Measurements from ENCODE around the gene IFNL2. TPM values are rescaled to one million over a fixed set of nuclear protein-coding genes. Genes with fewer than 3 reads are reported as not detected.
A peak's percentile ranks its signal among the peaks of the same experiment; 100 is the strongest.

Gene IFNL2
- polyA plus RNA-seq, 1 donor = not detected

GRCh38 chr19:39296906-39297305 lies 28.7 kb downstream of the IFNL2 start:
- WGBS (ENCODE audit: insufficient coverage, low lambda C conversion rate) = 56% methylated on average over 3 of the region's 4 CpGs
- Histone ChIP-seq H3K27me3 (ENCODE audit: control insufficient read depth, insufficient read depth, low read length) (peaks cover 4% of the 10 kb centered on the region), H3K9me3 (ENCODE audit: control insufficient read depth, low read depth, low read length) (no peaks in the 10 kb centered on the region), H3K4me3 (ENCODE audit: low read length) (no peak overlapping the region), H3K4me1 (ENCODE audit: control insufficient read depth, insufficient read depth, low read length) (no peaks in the 10 kb centered on the region), H3K27ac (ENCODE audit: low read length) (no peak overlapping the region), H3K36me3 (ENCODE audit: control insufficient read depth, insufficient read depth, low read length) (no peaks in the 10 kb centered on the region)
- no peak for DNase-seq

GRCh38 chr19:39297931-39298634 lies 29.9 kb downstream of the IFNL2 start:
- WGBS (ENCODE audit: insufficient coverage, low lambda C conversion rate) = no CpG with 5 or more reads among the region's 17 CpGs
- DNase-seq = peak in 1 of 2 donors; percentile 6
- H3K27ac ChIP-seq (ENCODE audit: low read length) = no peak overlapping the region

DNA sequence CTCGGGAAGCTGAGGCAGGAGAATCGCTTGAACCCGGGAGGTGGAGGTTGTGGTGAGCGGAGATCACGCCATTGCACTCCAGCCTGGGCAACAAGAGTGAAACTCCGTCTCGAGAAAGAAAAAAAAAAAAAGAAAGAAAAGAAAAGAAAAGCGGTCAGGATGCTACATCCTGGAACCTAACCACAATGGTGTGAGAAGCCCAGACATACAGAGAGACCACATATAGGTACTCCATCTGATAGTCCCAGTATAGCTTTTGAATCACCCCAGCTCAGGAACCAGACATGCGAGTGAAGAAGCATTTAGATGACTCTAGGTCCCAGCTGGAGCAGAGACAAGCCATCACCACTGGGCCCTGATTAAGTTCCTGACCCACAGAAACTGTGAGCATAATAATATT lies 31.2 kb downstream of the IFNL2 start:
- peaks cover 12% of the 10 kb centered on the region for H3K4me1 ChIP-seq (ENCODE audit: control insufficient read depth, insufficient read depth, low read length)
- DNase-seq = no peak
- WGBS (ENCODE audit: insufficient coverage, low lambda C conversion rate) = 100% methylated on average over 6 of the region's 9 CpGs

More at GRCh38 chr19:39297931-39298634, 29.9 kb downstream of the IFNL2 start:
- Histone ChIP-seq H3K9me3 (ENCODE audit: control insufficient read depth, low read depth, low read length) (no peaks in the 10 kb centered on the region), H3K4me3 (ENCODE audit: low read length) (no peak overlapping the region), H3K27me3 (ENCODE audit: control insufficient read depth, insufficient read depth, low read length) (peaks cover 1% of the 10 kb centered on the region), H3K36me3 (ENCODE audit: control insufficient read depth, insufficient read depth, low read length) (no peaks in the 10 kb centered on the region), H3K4me1 (ENCODE audit: control insufficient read depth, insufficient read depth, low read length) (no peaks in the 10 kb centered on the region)

DNA sequence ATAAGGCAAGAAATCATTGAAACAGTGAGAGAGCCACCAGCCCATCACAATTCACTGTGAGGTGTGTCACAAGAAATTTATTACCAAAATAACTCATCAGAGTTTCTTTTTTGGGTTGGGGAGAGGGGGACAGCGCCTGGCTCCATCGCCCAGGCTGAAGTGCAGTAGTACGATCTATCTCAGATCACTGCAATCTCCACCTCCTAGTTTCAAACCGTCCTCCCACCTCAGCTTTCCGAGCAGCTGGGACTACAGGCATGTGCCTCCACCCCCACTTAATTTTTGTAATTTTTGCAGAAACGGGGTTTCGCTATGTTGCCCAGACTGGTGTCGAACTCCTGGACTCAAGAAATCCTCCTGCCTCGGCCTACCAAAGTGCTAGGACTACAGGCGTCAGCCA lies 31.6 kb downstream of the IFNL2 start:
- no peaks in the 10 kb centered on the region for H3K36me3 ChIP-seq (ENCODE audit: control insufficient read depth, insufficient read depth, low read length)
- DNase-seq = no peak
- WGBS (ENCODE audit: insufficient coverage, low lambda C conversion rate) = no CpG with 5 or more reads among the region's 10 CpGs
- H3K9me3 ChIP-seq (ENCODE audit: control insufficient read depth, low read depth, low read length) = no peaks in the 10 kb centered on the region
- no peak overlapping the region for H3K27ac ChIP-seq (ENCODE audit: low read length)
- H3K4me3 ChIP-seq (ENCODE audit: low read length) = no peak overlapping the region
- peaks cover 14% of the 10 kb centered on the region for H3K4me1 ChIP-seq (ENCODE audit: control insufficient read depth, insufficient read depth, low read length)
- peaks cover 4% of the 10 kb centered on the region for H3K27me3 ChIP-seq (ENCODE audit: control insufficient read depth, insufficient read depth, low read length)

More for the DNA sequence above, 31.2 kb downstream of the IFNL2 start:
- no peaks in the 10 kb centered on the region for H3K9me3 ChIP-seq (ENCODE audit: control insufficient read depth, low read depth, low read length)
- no peak overlapping the region for H3K4me3 ChIP-seq (ENCODE audit: low read length)
- no peak overlapping the region for H3K27ac ChIP-seq (ENCODE audit: low read length)
- H3K27me3 ChIP-seq (ENCODE audit: control insufficient read depth, insufficient read depth, low read length) = peaks cover 4% of the 10 kb centered on the region
- H3K36me3 ChIP-seq (ENCODE audit: control insufficient read depth, insufficient read depth, low read length) = no peaks in the 10 kb centered on the region

DNA sequence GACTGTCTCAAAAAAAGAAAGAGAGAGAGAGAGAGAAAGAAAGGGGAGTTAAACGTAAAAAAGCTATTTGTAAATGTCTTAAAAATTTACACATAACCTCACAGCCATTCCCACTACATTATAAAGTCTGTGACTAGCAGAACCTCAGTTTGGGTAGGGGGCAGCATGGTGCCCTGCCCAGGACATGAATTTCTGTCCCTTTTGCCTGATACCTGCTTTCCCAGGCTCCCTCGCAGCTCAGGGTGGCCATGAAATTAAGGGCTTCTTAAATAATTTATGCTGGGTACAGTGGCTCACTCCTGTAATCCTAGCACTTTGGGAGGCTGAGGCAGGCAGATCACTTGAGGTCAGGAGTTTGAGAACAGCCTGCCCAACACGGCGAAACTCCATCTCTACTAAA lies 32.8 kb downstream of the IFNL2 start:
- no peaks in the 10 kb centered on the region for H3K36me3 ChIP-seq (ENCODE audit: control insufficient read depth, insufficient read depth, low read length)
- H3K27me3 ChIP-seq (ENCODE audit: control insufficient read depth, insufficient read depth, low read length) = peaks cover 8% of the 10 kb centered on the region
- no CpG with 5 or more reads among the region's 4 CpGs for WGBS (ENCODE audit: insufficient coverage, low lambda C conversion rate)
- H3K4me3 ChIP-seq (ENCODE audit: low read length) = no peak overlapping the region
- H3K4me1 ChIP-seq (ENCODE audit: control insufficient read depth, insufficient read depth, low read length) = peaks cover 25% of the 10 kb centered on the region
- H3K9me3 ChIP-seq (ENCODE audit: control insufficient read depth, low read depth, low read length) = no peaks in the 10 kb centered on the region
- no peak for DNase-seq
- no peak overlapping the region for H3K27ac ChIP-seq (ENCODE audit: low read length)

DNA sequence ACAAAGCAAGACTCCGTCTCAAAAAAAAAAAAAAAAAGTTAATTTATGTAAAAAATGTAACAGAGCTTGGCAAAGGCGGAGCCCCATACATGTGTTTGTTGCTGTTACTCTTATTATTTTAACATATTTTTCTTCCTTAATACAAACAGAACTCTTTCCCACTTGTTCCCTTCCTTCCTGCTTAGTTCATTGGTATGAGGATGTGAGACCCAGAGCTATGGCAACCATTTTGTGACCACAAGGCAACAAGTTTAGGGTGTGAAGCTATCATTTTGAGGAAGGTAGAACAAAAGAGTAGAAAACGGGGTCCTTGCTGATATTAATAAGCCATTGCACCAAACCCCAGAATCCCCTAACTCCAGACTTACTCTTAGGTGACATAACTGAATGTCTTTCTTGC lies 33.4 kb downstream of the IFNL2 start:
- Histone ChIP-seq H3K27ac (ENCODE audit: low read length) (no peak overlapping the region), H3K4me1 (ENCODE audit: control insufficient read depth, insufficient read depth, low read length) (peaks cover 30% of the 10 kb centered on the region), H3K27me3 (ENCODE audit: control insufficient read depth, insufficient read depth, low read length) (peaks cover 9% of the 10 kb centered on the region), H3K9me3 (ENCODE audit: control insufficient read depth, low read depth, low read length) (no peaks in the 10 kb centered on the region), H3K4me3 (ENCODE audit: low read length) (no peak overlapping the region), H3K36me3 (ENCODE audit: control insufficient read depth, insufficient read depth, low read length) (no peaks in the 10 kb centered on the region)
- 100% methylated on average over 1 of the region's 3 CpGs for WGBS (ENCODE audit: insufficient coverage, low lambda C conversion rate)
- DNase-seq = no peak

DNA sequence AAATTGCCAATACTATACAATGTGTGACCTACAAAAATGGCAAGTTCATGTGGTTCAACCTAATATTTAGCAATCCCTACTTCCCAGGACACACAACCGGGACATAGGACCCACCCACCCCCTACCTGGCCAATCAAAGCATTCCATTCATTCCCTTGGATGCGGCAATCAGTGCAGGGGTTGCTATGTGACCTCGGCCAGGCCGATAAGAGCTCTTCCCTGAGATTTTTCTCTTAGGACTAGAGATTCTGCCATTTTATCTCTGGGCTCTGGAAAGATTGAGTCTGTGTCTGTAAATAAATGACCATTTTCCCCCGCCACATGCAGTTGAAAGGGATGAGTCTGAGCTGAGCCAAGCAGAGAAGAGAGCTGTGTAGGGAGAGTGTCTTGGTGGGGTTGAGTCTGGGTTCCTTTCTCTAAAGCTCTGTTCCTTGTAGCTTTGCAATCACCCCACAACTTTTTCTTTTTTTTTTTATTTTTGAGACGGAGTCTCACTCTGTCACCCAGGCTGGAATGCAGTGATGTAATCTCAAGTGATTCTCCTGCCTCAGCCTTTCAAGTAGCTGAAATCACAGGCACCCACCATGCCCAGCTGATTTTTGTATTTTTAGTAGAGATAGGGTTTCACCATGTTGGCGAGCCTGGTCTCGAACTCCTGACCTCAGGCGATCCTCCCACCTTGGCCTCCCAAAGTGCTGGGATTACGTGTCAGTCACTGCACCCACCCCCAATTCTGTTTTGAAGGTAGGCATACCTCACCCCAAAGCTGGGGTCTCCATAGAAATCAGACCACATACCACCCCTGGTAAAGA lies 35.4 kb downstream of the IFNL2 start:
- H3K27ac ChIP-seq (ENCODE audit: low read length) = peak overlapping the region; percentile 35
- no peaks in the 10 kb centered on the region for H3K36me3 ChIP-seq (ENCODE audit: control insufficient read depth, insufficient read depth, low read length)
- H3K27me3 ChIP-seq (ENCODE audit: control insufficient read depth, insufficient read depth, low read length) = peaks cover 29% of the 10 kb centered on the region
- H3K9me3 ChIP-seq (ENCODE audit: control insufficient read depth, low read depth, low read length) = peaks cover 3% of the 10 kb centered on the region
- peaks cover 42% of the 10 kb centered on the region for H3K4me1 ChIP-seq (ENCODE audit: control insufficient read depth, insufficient read depth, low read length)
- peak; percentile 38 to 47 for DNase-seq
- 20% methylated on average over 1 of the region's 10 CpGs for WGBS (ENCODE audit: insufficient coverage, low lambda C conversion rate)
- no peak overlapping the region for H3K4me3 ChIP-seq (ENCODE audit: low read length)

DNA sequence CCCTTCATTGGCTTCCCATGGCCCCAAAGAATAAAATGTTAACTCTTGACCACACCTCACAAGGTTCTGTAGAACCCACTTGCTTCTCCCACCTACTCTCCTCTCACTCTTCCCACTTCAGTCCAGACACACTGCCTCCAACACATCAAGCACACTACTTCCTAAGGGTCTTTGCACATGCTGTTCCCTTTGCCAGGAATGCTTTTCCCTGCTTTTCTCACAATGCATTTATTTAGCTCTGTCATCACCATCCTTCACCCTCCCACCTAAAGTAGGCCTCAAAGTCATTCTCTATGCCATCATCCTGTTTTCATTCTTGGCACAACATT lies 36.0 kb downstream of the IFNL2 start:
- Histone ChIP-seq H3K4me1 (ENCODE audit: control insufficient read depth, insufficient read depth, low read length) (peaks cover 43% of the 10 kb centered on the region), H3K36me3 (ENCODE audit: control insufficient read depth, insufficient read depth, low read length) (no peaks in the 10 kb centered on the region), H3K27ac (ENCODE audit: low read length) (no peak overlapping the region), H3K9me3 (ENCODE audit: control insufficient read depth, low read depth, low read length) (peaks cover 3% of the 10 kb centered on the region), H3K27me3 (ENCODE audit: control insufficient read depth, insufficient read depth, low read length) (peaks cover 35% of the 10 kb centered on the region), H3K4me3 (ENCODE audit: low read length) (no peak overlapping the region)
- DNase-seq = no peak

DNA sequence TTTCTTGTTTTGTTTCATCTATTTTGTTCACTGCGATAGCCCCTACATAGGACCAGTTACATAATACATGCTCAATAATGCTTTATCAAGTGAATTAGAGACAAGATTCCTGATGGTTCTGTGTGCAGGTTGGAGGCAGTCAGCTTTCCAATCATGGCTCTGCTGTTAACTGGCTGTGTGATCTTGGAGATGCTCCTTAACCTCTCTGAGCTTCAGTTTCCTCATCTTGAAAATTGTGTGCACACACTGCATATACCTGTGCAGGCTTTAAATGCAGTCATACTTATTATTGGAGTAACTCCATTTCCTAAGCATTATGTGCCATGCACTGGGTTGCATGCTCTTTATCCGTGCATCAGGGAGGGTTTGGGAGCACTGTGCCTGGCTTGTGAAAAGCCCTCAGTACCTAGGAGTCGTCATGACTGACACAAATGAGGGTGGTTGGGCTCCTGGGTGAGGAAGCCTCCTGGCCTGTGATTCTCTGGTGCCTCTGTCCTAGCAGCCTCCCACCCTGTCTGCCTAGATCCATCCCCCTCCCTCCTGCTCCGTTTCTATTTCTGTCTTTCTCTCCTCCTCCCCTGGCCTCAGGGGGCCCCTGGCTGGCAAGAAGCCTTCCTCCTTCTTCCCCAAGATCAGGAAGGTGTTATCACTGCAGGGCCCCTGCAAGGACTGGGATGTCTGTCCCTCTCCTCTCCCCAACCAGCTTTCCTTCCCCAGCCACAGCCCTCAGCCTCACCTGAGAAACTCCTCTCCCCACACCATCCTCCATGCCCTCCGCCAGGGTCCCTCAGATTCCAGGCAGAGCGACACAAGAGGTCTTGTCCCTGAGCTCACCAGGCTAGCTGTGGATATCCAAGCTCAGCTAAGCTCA lies 36.7 kb downstream of the IFNL2 start:
- Histone ChIP-seq H3K4me3 (ENCODE audit: low read length) (no peak overlapping the region), H3K27me3 (ENCODE audit: control insufficient read depth, insufficient read depth, low read length) (peaks cover 35% of the 10 kb centered on the region), H3K27ac (ENCODE audit: low read length) (no peak overlapping the region), H3K36me3 (ENCODE audit: control insufficient read depth, insufficient read depth, low read length) (no peaks in the 10 kb centered on the region), H3K4me1 (ENCODE audit: control insufficient read depth, insufficient read depth, low read length) (peaks cover 43% of the 10 kb centered on the region), H3K9me3 (ENCODE audit: control insufficient read depth, low read depth, low read length) (peaks cover 3% of the 10 kb centered on the region)
- WGBS (ENCODE audit: insufficient coverage, low lambda C conversion rate) = no CpG with 5 or more reads among the region's 6 CpGs
- no peak for DNase-seq

GRCh38 chr19:39306075-39306474 lies 37.9 kb downstream of the IFNL2 start:
- peaks cover 3% of the 10 kb centered on the region for H3K9me3 ChIP-seq (ENCODE audit: control insufficient read depth, low read depth, low read length)
- peak overlapping the region; percentile 78 for H3K27ac ChIP-seq (ENCODE audit: low read length)
- H3K27me3 ChIP-seq (ENCODE audit: control insufficient read depth, insufficient read depth, low read length) = peaks cover 37% of the 10 kb centered on the region

More at GRCh38 chr19:39306075-39306474, 37.9 kb downstream of the IFNL2 start:
- no peaks in the 10 kb centered on the region for H3K36me3 ChIP-seq (ENCODE audit: control insufficient read depth, insufficient read depth, low read length)
- no peak overlapping the region for H3K4me3 ChIP-seq (ENCODE audit: low read length)
- H3K4me1 ChIP-seq (ENCODE audit: control insufficient read depth, insufficient read depth, low read length) = peaks cover 43% of the 10 kb centered on the region
- DNase-seq = no peak
